GM19463 (cell line): Measurements from ENCODE around the gene NTNG1.
A peak's percentile ranks its signal among the peaks of the same experiment; 100 is the strongest.

Experiments
- ATAC-seq: cut with Tn5 transposase; IDR thresholded peaks from one replicate; pipeline ENCODE4 v1.9.1; 2021; ENCODE audit warnings: mild to moderate bottlenecking, moderate library complexity; ENCODE audit not compliant: unreplicated experiment

The NTNG1 gene

DNA sequence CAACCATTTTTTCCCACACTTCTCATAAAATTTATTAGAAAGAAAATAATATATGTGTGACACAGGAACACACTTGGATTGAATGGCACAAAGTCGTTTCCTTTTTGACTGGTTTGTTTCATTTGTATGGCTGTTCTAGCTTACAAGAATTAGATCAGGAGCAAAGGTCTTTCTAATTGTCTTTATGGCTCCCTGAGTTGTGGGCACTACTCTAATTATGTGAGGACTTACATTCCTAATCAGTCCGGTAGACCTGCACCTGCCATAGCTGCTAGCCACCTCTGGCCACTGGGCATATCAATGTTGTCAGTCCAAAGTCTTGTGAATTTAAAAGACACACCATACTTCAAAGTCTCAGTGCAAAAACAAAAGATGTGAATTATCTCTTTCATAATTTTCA, 346.7 kb downstream of the NTNG1 start:
- ATAC-seq, result no peak

DNA sequence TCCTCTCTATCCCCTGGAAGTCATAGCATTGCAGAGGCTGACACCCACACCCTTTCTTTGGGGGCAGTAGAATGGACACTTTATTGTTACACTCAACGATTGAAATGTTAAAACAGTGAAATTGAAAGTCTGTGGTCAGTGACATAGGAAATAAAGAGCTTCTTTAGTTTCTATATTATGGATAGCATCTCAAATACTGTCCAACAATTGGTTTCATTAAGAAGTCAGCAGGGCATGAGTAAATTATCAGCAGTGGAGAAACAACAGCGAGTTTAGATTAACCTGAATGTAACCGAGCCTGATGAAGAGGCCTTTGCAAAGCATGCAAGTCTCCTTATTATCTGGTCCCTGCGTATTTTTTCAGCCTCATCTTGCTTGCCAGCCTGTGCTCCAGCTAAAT, 350.7 kb downstream of the NTNG1 start:
- peak; percentile 46 for ATAC-seq

DNA sequence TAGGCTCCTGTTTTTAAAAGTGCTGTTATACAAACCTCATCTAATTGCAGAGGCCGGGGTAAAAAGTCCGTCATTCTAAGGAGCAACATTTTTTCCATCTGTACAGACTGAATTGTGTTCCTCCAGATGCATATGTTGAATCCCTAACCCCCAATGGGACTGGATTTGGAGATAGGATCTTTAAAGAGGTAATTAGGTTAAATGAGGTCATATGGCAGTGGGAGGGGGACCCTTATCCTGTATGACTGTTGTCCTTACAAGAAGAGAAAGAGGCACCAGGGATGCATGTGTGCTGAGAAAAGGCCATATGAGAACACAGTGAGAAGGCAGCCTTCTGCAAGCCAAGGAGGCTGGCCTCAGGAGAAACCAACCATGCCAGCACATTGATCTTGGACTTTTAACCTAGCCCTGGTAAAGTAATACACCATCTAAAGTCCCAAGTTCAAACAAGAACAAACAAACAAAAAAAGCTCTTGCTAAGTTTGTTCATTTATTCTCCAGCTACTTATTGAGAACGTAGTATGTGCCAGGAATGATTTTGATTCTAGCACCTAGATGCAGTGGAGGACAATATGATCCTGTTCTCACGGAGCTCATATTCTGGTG, 352.4 kb downstream of the NTNG1 start:
- no peak for ATAC-seq

DNA sequence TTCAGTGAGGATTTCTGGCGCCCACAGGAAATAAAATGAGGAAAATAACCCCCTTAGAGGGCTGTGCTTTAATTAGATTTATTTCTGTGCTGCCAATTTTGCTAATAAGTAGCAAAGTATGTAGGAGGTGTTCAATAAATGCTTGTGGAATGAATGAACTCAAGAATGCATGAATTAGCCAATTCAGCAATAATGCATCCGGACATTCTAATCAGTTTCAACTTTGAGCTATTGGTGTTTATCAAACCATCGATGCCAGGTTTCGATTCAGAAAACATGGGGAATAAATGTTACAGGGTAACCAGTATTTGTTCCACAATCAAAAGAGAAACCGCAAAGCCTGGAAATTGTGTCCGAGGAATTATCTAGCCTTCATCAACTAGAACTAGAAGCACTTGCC, 353.2 kb downstream of the NTNG1 start:
- no peak for ATAC-seq

DNA sequence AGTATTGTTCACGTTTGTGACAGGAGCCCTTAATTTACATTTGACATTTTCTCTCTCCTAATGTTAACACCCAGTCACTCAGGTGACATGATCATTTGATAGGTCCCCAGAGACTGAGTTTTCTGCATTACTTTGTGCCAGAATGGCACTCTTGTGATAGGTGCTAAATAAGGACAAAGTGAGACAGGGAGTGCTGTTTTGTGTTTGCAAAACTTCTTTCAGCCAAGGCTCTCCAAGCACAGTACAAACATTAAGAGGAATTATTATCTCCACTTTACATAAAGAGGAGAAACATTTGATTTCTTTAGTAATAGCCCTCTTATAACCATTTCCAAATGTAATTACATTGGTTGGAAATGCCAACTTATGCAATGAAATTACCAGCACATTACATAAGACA, 355.2 kb downstream of the NTNG1 start:
- no peak for ATAC-seq

DNA sequence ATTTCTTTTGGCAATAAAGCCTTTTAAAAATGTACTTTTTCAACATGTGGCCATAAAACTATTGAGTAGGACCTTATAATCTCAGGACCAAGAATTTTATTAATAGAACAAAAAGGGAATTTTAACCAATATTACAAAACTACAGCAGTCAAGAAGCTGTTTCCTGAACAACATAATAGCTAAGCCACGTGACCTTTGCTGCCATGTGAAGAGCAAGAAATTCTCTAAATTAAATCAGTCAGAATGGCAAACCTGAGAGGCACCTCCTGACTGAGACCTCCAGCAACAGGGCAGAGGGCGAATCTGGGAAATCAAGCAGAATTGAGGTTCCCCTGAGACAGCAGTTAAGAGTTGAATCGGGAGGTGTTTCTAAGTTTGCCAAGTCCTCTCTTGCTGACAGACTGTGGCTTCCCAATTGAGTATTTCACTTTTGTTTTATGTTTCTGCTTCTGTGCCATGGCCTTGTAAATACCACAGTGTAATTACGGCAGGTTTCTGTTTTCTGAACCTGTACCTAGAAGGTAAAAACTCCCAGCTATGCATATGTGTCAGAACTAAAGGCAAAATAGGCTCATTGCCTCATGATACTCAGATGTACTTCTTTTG, 358.4 kb downstream of the NTNG1 start:
- peak; percentile 96 for ATAC-seq

DNA sequence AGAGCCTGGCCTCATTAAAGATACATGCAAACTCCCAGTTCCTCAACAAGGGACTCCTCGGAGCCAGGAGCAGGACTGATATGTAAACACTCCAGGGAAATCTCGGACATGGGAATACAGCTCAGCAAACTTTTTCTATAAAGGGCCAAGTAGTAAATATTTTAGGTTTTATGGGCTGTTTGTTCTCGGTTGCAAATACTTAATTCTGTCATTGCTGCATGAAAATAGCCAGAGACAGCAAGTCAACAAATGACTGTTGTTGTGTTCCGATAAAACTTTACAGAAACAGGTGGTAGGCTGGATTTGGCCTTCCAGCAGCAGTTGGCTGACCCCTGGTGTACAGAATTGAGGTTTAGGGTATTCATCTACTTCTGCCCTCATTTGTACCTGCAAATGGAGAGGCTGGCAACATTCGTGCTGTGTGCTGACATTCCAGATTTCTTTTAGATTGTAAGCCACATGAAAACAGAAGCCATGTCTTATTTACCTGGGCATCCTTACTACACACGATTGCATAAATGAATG, 360.3 kb downstream of the NTNG1 start:
- no peak for ATAC-seq

DNA sequence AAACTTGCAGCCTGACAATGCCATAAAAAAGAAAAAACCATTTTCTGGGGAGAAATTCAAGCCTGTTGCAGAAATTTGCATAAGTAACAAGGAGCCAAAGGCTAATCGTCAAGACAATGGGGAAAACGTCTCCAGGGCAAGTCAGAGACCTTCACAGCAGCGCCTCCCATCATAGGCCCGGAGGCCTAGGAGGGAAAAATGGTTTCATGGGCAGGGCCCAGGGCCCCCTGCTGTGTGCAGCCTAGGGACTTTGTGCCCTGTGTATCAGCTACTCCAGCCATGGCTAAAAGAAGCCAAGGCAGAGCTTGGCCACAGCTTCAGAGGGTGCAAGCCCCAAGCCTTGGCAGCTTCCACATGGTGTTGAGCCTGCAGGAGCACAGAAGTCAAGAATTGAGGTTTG, 369.5 kb downstream of the NTNG1 start:
- ATAC-seq, result no peak

DNA sequence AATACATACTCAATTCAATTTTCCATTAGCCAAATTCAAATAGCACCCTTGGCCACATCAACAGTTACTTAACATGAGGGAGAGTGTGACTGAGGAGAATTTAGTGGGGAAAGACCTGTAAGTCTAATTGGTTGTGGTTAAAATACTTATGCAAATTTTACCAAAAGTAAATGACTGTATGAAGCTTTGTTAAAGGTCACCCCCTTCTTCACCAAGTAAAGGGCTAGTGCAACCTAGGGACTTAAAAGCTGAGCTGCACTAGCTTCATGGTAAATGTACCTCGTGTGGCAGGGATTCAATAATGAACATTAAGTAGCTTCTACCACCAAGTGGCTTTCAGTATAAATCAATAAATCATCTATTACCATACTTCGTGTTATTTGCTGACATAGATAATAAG, 372.0 kb downstream of the NTNG1 start:
- no peak for ATAC-seq

DNA sequence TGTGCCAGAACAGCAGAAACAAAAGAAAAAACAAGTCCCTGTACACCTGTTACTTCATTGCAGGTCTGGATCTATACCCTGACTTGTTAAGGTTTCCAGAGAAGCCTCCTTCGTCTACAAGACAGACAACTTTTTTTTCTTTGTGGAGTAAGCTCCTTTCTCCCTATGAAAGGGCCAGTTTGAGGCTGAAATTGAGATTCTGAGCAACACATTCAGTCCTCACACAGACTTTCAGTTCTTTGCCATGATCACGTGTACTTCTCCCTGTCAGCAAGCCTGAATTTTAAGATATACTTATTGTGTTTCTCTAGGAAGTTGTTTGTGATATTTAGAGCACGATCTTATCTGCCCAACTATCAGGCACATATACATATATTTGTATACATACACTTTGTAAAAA, 374.0 kb downstream of the NTNG1 start:
- ATAC-seq, result no peak

DNA sequence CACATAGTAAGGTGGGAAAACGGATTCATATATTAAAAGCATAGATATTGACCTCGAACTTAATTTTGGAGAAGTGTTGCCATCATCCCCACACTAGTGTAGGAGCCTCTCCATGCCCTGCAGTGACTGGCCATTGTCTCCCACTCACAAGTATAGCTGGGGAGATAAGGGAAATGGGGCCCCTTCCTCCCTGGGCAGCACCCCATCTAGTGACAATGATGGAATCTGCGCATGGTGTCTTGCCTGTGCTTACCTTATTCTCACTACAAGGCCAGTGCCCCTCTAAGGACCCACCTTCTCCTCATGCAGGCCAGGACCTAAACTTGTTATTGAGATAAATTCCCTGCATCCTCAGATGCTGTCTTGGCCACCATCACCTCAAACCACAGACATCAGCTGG, 374.9 kb downstream of the NTNG1 start:
- no peak for ATAC-seq

DNA sequence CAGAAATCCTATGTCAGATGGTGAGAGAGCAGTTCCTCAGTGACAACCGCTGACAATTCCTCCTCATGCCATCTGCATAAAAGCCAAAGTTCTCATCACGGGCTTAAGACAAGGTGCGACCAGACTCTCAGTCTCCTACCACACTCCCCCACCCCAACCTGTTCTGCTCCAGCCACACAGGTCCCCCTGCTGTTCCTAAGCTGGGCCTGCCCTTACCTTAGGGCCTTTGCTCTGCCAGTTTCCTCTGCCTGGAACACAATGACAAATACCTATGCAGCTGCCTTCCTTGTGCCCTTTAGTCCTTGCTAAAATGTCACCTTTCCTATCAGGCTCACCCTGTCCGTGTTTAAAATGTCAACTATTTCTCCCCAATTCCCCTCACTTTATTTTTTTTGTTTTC, 382.2 kb downstream of the NTNG1 start:
- no peak for ATAC-seq

DNA sequence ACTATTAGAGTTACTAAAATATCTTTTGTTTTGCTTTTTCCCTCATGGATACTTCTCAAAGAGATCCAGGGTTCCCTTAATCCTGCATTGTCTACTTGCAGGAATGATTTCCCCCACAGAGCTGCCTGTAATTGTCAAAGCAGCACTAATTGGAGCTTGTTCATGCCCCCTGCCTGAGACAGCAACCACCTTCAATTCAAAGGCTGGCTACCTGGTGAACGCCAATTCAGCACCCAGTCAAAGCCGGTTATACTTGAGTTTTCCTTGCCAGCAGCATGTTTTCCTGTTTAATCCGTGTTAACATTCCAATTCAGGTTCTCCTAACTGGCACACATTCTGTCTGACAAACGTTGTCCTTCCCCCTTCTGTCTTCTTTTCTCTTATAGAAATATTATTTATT, 382.9 kb downstream of the NTNG1 start:
- ATAC-seq, result no peak

DNA sequence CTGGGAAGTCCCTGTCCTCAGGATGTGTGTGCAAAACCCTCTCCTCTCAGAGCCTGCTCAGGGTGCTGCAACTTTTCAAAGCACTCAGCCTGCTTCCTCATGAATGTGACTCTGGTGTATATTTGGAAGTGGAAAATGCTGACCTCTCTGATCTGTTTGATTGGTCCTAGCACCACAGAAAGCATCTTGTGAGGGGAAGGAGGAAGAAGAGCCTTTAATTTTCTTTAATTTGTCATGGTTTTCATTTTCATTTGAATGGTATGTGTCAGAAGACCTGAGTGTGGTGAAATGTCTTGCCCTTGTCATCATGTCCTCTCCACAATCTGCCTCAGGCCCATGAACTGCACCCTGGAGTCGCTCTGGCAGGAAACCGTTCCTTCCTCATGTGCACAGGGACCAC, 383.5 kb downstream of the NTNG1 start:
- no peak for ATAC-seq

DNA sequence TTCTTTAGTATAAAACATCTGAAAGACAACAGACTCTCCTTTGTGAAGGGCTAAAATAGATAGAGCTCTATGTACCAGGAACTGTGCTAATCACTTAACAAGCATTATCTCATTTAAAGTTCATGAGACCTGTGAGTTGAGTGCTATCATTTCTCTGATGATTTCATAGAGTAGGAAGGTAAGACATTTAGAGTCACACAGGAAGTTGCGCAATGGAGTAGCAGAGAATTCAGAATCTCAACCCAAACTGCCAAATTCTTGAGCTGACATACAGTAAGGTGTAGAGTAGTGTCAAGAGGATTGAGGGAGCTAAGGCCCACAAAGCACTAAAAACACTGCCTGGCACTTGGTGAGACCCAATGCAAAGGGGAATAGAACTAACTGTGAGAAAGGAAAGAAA, 384.3 kb downstream of the NTNG1 start:
- no peak for ATAC-seq

DNA sequence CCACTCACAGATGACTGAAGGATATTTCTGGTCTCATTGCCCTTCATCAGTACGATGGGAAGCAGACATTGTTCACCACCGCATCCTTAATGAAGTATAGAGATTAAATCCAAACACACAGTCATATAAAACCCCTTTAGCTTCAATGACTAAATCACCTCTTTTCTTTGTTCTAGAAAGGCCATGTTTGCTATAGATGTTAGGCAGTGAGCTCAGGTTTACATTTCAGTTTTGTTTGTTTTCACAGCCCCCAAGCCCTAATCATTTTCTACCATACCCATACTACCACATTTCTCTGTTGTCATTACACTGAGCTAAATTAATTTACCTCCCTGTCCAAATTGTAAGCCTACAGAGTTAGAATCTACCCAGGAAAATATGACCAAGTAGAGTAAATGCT, 385.1 kb downstream of the NTNG1 start:
- no peak for ATAC-seq

DNA sequence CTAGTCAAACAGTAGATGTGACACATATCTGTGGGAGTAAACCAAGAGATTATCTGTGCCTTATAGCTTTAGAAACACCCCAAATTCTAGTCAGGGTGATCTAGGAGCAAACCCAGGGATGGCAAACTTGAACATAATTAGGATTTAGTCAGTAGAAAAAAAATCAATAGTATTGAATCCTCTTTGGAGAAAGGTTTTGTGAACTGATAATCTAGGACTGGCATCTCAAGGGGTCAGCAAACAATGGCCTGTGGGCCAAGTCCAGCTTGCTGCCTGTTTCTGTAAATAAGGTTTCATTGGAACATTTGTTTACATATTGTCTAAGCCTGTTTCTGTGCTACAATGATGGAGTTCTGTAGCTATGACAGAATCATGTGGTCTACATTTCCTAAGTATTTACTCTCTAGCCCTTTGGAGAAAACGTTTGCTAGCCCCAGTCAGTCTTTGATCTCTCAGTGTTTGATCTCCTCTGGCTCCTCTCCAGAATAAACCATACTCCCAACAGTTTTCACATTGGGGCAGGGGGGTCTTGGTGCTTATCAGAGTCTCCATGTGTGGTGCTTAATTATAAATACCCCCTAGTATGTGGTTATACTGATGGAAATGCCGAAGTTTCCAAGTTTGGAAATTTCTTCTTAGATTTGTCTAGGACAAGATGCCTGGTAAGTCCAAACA, 385.8 kb downstream of the NTNG1 start:
- ATAC-seq, result no peak

DNA sequence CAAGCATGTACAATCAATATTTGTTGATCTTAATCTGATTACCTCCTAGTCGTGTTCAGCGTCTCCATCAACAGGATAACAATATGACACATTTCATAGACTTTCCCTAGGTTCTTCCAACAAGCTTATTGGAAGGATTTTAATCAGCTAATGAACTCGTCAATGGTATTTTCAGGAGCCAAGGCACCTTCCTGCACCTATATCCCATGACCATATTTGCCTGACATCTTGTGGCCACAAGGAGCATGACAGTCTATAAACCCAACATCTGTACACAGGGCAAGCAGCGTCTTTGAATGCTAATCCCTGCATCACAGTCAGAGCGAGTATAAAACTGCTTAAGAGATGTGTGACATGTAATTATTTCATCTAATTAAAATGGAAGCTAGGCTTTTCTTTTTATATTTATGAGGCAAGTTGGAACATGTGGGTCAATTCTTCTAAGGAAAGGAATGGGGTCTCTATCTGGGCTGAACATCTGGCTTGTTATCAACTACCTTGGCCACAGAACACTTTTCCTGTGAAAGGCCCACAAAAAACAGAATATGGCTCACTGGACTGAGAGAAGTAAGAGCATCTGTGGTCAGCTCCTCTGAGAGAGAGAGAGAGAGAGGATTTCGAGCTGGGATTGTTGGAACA, 388.8 kb downstream of the NTNG1 start:
- ATAC-seq, result peak; percentile 96

DNA sequence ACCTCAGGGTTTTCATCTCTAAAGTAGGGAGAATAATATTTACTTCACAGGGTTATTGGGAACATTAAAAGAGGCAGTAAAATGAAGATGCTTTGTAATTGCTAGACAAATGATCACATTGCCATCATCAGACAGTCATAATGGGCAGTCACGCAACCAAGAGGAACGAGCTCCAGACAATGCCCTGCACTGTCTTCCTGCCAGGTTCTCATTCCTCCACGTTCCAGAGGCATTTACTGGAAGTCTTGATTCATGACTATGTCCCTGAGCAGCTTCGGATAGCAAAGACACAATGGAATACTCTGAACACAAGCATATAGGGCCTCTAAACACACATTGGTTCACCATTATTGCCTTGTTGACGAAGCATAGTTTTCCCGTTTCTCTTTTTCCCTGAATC, 389.7 kb downstream of the NTNG1 start:
- no peak for ATAC-seq

DNA sequence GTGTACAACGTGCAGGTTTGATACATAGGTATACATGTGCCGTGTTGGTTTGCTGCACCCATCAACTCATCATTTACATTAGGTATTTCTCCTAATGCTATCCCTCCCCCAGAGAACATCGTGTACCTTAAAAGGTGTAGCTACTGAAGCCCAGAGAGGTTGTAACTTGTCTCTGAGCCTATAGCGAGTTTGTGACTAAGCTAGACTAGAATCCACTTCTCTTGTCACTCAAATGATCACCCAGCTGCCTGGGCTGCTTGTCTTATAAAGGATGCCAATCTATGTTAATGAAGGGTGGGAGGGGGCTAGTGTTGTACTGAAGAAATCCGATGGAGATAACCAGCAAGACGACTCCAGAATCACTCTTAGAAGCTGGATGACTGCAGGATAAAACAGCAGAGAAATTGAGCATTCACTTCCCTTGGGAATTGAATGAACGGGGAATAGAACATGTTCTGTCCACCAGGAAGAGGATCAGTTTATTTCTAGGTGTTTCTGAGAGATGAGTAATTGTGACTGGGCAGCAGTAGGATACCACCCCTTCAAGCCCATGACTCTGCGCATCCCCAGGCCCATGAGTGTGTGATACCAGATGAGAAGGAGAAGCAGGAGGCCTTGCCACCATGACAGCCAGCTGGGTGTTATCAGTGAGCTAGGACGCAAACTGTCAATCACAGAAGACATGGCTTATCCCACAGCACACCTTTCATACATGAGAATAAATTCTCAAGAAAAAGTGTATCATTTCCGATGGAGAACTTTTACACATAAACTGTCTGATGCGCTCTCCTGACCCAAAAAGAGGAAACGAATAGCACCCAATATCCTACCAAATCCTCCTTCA, 390.4 kb downstream of the NTNG1 start:
- ATAC-seq, result no peak

DNA sequence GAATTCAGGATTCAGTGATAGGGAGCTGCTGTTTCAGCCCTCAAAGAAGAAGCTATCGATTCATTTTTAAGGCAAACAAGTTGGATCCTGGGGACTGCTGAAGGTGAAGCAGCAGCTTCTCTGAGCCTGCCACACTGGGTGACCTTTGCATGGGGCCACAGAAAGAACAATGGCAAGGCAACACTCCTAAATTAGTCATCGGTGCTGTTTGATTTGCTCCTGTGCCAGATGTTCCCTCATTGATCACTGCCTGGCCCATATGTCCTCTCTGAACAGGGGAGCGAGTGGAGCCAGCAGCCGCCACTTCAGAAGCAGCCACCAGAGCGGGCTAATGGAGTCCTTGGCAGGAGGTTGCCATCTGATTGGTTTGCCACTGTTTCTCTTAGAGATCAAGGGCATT, 391.5 kb downstream of the NTNG1 start:
- no peak for ATAC-seq
